GM23338 (cell line): Measurements from ENCODE around the gene TLR6. TPM values are rescaled to one million over a fixed set of nuclear protein-coding genes. Genes with fewer than 3 reads are reported as not detected.

Source experiments
- ATAC-seq: fragments of 200-7000 bp; cut with Tn5 transposase; 3 replicates; pipeline ENCODE4 v1.9.1; 2020
- DNase-seq: peaks from one replicate; pipeline ENCODE4 v3.0.0-alpha.2; 2015; ENCODE audit warnings: low spot score
- H2AFZ ChIP-seq: fragments of 200-600 bp; sonication (generic); 2 replicates; pipeline ENCODE4 v1.8.0; 2016; ENCODE audit warnings: antibody characterized with exemption, mild to moderate bottlenecking, moderate library complexity
- H3F3A ChIP-seq: fragments of 200-600 bp; sonication (generic); replicated peaks from 2 replicates; pipeline ENCODE4 v1.8.0; 2017; ENCODE audit warnings: antibody characterized with exemption, mixed run types, low read depth
- H3K27ac ChIP-seq: fragments of 200-600 bp; sonication (generic); 2 replicates; pipeline ENCODE4 v1.6.1; 2016; ENCODE audit warnings: low read depth
- H3K27me3 ChIP-seq: fragments of 200-600 bp; sonication (generic); 2 replicates; pipeline ENCODE4 v1.8.0; 2016; ENCODE audit warnings: mild to moderate bottlenecking, mixed run types, moderate library complexity; ENCODE audit not compliant: insufficient read depth
- H3K36me3 ChIP-seq: fragments of 200-600 bp; sonication (generic); 2 replicates; pipeline ENCODE4 v1.8.0; 2016; ENCODE audit warnings: mild to moderate bottlenecking; ENCODE audit not compliant: insufficient read depth
- H3K4me1 ChIP-seq: fragments of 200-600 bp; sonication (generic); 2 replicates; pipeline ENCODE4 v1.8.0; 2016; ENCODE audit warnings: mild to moderate bottlenecking, moderate library complexity; ENCODE audit not compliant: insufficient read depth
- H3K4me2 ChIP-seq: fragments of 200-600 bp; sonication (generic); 2 replicates; pipeline ENCODE4 v1.7.1; 2017; ENCODE audit warnings: mixed run types
- H3K4me3 ChIP-seq: fragments of 200-600 bp; sonication (generic); 2 replicates; pipeline ENCODE4 v1.6.1; 2016; ENCODE audit warnings: mixed run types
- H3K79me2 ChIP-seq: fragments of 200-600 bp; sonication (generic); replicated peaks from 2 replicates; pipeline ENCODE4 v1.8.0; 2017; ENCODE audit warnings: mild to moderate bottlenecking; ENCODE audit not compliant: insufficient read depth
- H3K9me2 ChIP-seq: fragments of 200-600 bp; sonication (generic); 2 replicates; pipeline ENCODE4 v1.8.0; 2017; ENCODE audit not compliant: insufficient read depth
- H4K20me1 ChIP-seq: fragments of 200-600 bp; sonication (generic); replicated peaks from 2 replicates; pipeline ENCODE4 v1.8.0; 2017; ENCODE audit warnings: mild to moderate bottlenecking; ENCODE audit not compliant: insufficient read depth
- H3K27ac Mint-ChIP-seq: 2 replicates; pipeline ENCODE4 v1.8.0; 2020; ENCODE audit warnings: inconsistent platforms, mild to moderate bottlenecking, moderate library complexity, mixed read lengths
- H3K27me3 Mint-ChIP-seq: 3 replicates; pipeline ENCODE4 v1.8.0; 2022; ENCODE audit warnings: low read depth, mild to moderate bottlenecking, moderate library complexity, mixed read lengths, inconsistent platforms; ENCODE audit not compliant: insufficient read depth, poor library complexity
- H3K36me3 Mint-ChIP-seq: 3 replicates; pipeline ENCODE4 v1.8.0; 2021; ENCODE audit warnings: low read depth, mild to moderate bottlenecking, inconsistent platforms, moderate library complexity, mixed read lengths
- H3K4me1 Mint-ChIP-seq: 3 replicates; pipeline ENCODE4 v1.8.0; 2020; ENCODE audit warnings: mild to moderate bottlenecking, inconsistent platforms, mixed read lengths
- H3K4me3 Mint-ChIP-seq: 3 replicates; pipeline ENCODE4 v1.8.0; 2021; ENCODE audit warnings: moderate library complexity, mild to moderate bottlenecking, inconsistent platforms, mixed read lengths
- H3K9me3 Mint-ChIP-seq: 3 replicates; pipeline ENCODE4 v1.8.0; 2020; ENCODE audit warnings: moderate library complexity, mild to moderate bottlenecking, inconsistent platforms, mixed read lengths
- CREB1 ChIP-seq: fragments of 250-450 bp; sonication (Bioruptor Pico); IDR thresholded peaks from 2 replicates; pipeline ENCODE4 v1.5.0; 2020; ENCODE audit warnings: low read depth, mild to moderate bottlenecking, moderate library complexity
- EZH2 ChIP-seq: fragments of 200-600 bp; sonication (generic); IDR thresholded peaks from one replicate; pipeline ENCODE4 v1.8.0; 2017; ENCODE audit warnings: antibody characterized with exemption, mild to moderate bottlenecking, low read depth; ENCODE audit not compliant: unreplicated experiment
- NANOG ChIP-seq: IDR thresholded peaks from 2 replicates; pipeline ENCODE4 v1.6.1; 2016; ENCODE audit warnings: antibody characterized with exemption, borderline replicate concordance
- STAT1 ChIP-seq: IDR thresholded peaks from one replicate; pipeline ENCODE4 v1.6.1; 2016; ENCODE audit warnings: antibody characterized with exemption; ENCODE audit not compliant: unreplicated experiment
- ZNF114 ChIP-seq: fragments of 250-450 bp; sonication (Bioruptor Pico); IDR thresholded peaks from 2 replicates; pipeline ENCODE4 v1.5.0; 2020; ENCODE audit warnings: mild to moderate bottlenecking, moderate library complexity
- ZNF331 ChIP-seq: fragments of 250-450 bp; sonication (Bioruptor Pico); IDR thresholded peaks from 2 replicates; pipeline ENCODE4 v1.5.0; 2020; ENCODE audit warnings: low read depth, mild to moderate bottlenecking, moderate library complexity
- polyA plus RNA-seq: library from polyadenylated mRNA; unstranded; fragments of >200 nt; fragmentation: Nextera tagmentation; extraction: Ambion mirVana; gene quantifications from 2 replicates; pipeline ENCODE4 v1.2.1, GENCODE V29; 2016
- total RNA-seq: library from RNA; depleted of rRNA; stranded (reverse); fragments of >200 nt; shearing (Covaris generic); gene quantifications from 2 replicates; pipeline ENCODE4 v1.2.3, GENCODE V29; 2014
- TF ChIP-seq, protein P1 (sequence below), 2 experiments: fragments of 200-600 bp in 1 of 2; sonication (generic) in 1 of 2; conservative IDR thresholded peaks; 2 replicates each; pipeline versions ENCODE4 v1.5.1 to v1.6.1; 2016 to 2017; ENCODE audit warnings: antibody characterized with exemption in 2 of 2, low read depth in 2 of 2, mild to moderate bottlenecking in 2 of 2, moderate library complexity in 1 of 2

The TLR6 gene
- total and polyA plus RNA-seq, 2 experiments from 2014 or later, result 0.14 TPM; not detected in 1

DNA sequence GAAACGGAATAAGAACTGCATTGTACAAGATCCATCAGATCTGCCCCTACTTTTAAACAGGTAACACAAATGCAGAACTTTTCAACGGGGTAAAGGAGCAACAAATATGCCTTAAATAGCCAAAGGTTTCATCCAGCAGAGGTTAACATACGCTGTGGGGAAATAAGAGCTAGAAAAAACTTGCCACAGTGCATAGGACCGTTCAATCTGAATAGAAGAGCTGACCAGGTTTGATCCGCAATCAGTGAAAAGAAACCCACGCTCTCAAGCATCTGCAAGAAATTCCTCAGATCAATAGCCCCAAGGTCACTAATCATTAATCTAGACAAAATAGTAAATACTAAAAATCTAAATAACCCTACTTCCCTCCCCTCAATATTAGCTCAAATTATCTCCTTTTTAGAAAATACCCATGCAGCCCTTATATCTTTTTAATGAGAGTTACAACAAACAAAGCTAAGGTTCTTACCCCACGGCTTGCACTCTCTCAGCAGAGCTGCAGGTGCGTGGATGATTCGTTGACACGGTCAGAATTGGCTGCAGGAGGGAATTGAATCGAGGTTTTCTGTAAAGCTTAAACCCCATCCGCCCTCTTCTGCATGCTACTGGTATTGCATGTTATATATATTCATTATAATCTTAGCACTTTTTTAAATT, 74.0 kb downstream of the TLR6 start, which contains the start of gene TLR10:
TSS of gene TLR10 (minus strand) at position 539 of the 657 bp plus-strand sequence. CDS start 7,400 bp downstream, outside the sequence.
- Mint-ChIP-seq H3K36me3 (no peaks in the 10 kb centered on the region), H3K4me1 (peaks cover 4% of the 10 kb centered on the region; the same call in 2 of the 3 replicates), H3K9me3 (no peaks in the 10 kb centered on the region; the same call in 2 of the 3 replicates), H3K27me3 (peaks cover 4% of the 10 kb centered on the region), H3K27ac (no peak within 1 kb of the TSS), H3K4me3 (no peak within 1 kb of the TSS)
- TF ChIP-seq EZH2, result no peak
- TF ChIP-seq, protein P1, sequence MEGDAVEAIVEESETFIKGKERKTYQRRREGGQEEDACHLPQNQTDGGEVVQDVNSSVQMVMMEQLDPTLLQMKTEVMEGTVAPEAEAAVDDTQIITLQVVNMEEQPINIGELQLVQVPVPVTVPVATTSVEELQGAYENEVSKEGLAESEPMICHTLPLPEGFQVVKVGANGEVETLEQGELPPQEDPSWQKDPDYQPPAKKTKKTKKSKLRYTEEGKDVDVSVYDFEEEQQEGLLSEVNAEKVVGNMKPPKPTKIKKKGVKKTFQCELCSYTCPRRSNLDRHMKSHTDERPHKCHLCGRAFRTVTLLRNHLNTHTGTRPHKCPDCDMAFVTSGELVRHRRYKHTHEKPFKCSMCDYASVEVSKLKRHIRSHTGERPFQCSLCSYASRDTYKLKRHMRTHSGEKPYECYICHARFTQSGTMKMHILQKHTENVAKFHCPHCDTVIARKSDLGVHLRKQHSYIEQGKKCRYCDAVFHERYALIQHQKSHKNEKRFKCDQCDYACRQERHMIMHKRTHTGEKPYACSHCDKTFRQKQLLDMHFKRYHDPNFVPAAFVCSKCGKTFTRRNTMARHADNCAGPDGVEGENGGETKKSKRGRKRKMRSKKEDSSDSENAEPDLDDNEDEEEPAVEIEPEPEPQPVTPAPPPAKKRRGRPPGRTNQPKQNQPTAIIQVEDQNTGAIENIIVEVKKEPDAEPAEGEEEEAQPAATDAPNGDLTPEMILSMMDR (conservative IDR thresholded peaks at IDR 0.05; ENCODE audit: low read depth in 2 of 2), result peak; percentile 57 to 60
- no peaks in the 10 kb centered on the region for H3K27me3 ChIP-seq
- H3K4me3 ChIP-seq, result no peak within 1 kb of the TSS
- peaks cover 6% of the 10 kb centered on the region; the same call in 1 of the 2 replicates for H3K9me2 ChIP-seq
- no peaks in the 10 kb centered on the region for H3K36me3 ChIP-seq
- peak; percentile 84 for ATAC-seq
- H3K79me2 ChIP-seq, result no peaks in the 10 kb centered on the region
- no peaks in the 10 kb centered on the region for H4K20me1 ChIP-seq
- DNase-seq, result peak; percentile 83
- H3F3A ChIP-seq, result no peaks in the 10 kb centered on the region
- H2AFZ ChIP-seq, result no peak within 1 kb of the TSS
- H3K4me2 ChIP-seq, result no peak within 1 kb of the TSS
- H3K4me1 ChIP-seq, result no peaks in the 10 kb centered on the region
- no peak within 1 kb of the TSS for H3K27ac ChIP-seq

DNA sequence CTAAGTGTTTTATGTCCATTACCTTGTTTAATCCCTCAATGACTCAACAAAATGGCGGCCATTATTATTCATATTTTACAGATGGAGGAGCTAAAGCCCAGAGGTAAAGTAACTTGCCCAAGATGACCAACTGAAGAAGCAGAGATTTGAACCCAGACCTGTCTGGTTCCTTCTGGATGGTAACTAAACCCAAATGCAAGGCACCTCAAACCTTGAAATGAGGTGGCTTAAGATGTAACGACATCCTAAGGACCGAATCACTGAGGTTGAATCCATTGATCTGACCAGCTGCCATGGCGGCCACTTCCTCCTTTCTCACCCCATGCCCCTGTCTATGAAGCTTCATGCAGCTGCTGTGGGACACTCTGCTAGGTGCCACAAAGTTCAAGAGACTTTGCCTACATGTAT, 74.8 kb downstream of the TLR6 start:
- Histone ChIP-seq H3K79me2 (no peaks in the 10 kb centered on the region), H2AFZ (no peak overlapping the region), H3K4me1 (no peaks in the 10 kb centered on the region), H3K9me2 (peaks cover 8% of the 10 kb centered on the region; the same call in 1 of the 2 replicates), H3F3A (no peaks in the 10 kb centered on the region), H3K27ac (no peak overlapping the region), H3K4me2 (no peak overlapping the region), H3K27me3 (no peaks in the 10 kb centered on the region), H3K36me3 (no peaks in the 10 kb centered on the region), H4K20me1 (no peaks in the 10 kb centered on the region), H3K4me3 (no peak overlapping the region)
- no peak for ATAC-seq
- no peak overlapping the region for H3K27ac Mint-ChIP-seq
- TF ChIP-seq ZNF331 (CRISPR knock-in tag), result no peak
- H3K4me3 Mint-ChIP-seq, result no peak overlapping the region
- peaks cover 4% of the 10 kb centered on the region; the same call in 2 of the 3 replicates for H3K4me1 Mint-ChIP-seq
- peaks cover 4% of the 10 kb centered on the region for H3K27me3 Mint-ChIP-seq
- no peak for DNase-seq
- no peaks in the 10 kb centered on the region for H3K36me3 Mint-ChIP-seq
- peaks cover 3% of the 10 kb centered on the region; the same call in 2 of the 3 replicates for H3K9me3 Mint-ChIP-seq

DNA sequence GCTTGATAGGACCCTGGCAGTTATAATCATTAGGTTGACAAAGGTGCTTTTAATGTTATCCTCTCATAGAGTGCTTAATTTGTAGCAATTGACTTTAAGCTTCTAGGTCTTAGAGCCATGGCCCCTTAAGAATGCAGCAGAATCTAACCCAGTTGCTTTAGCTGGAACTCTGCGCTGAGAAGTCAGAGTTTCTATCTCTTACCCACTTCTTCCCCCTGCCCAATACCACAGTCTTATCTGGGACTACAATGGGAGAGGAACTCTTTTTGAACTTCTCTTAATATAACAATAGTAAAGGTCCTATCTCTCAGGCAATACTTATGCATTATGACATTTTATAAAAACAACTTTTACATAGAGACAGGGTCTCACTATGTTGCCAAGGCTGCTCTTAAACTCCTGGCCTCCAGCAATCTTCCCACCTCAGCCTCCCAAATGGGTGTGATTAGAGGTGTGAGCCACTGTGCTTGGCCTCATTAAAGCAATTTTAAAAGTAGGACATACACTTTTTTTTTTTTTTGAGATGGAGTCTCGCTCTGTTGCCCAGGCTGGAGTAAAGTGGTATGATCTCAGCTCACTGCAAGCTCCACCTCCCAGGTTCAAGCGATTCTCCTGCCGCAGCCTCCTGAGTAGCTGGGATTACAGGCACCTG, 75.7 kb downstream of the TLR6 start:
- no peaks in the 10 kb centered on the region for H3K79me2 ChIP-seq
- Mint-ChIP-seq H3K4me1 (peaks cover 4% of the 10 kb centered on the region; the same call in 2 of the 3 replicates), H3K4me3 (no peak overlapping the region), H3K27ac (no peak overlapping the region), H3K9me3 (peaks cover 3% of the 10 kb centered on the region; the same call in 2 of the 3 replicates), H3K27me3 (peaks cover 4% of the 10 kb centered on the region), H3K36me3 (no peaks in the 10 kb centered on the region)
- no peaks in the 10 kb centered on the region for H3F3A ChIP-seq
- H3K27me3 ChIP-seq, result no peaks in the 10 kb centered on the region
- H4K20me1 ChIP-seq, result no peaks in the 10 kb centered on the region
- ATAC-seq (no peak), DNase-seq (no peak)
- H3K4me3 ChIP-seq, result no peak overlapping the region
- no peaks in the 10 kb centered on the region for H3K4me1 ChIP-seq
- H3K9me2 ChIP-seq, result peaks cover 8% of the 10 kb centered on the region; the same call in 1 of the 2 replicates
- no peaks in the 10 kb centered on the region for H3K36me3 ChIP-seq
- no peak overlapping the region for H3K27ac ChIP-seq
- no peak overlapping the region for H3K4me2 ChIP-seq
- no peak overlapping the region for H2AFZ ChIP-seq
- TF ChIP-seq CREB1 (CRISPR knock-in tag), result no peak
- TF ChIP-seq, protein P1 (conservative IDR thresholded peaks at IDR 0.05; ENCODE audit: low read depth in 2 of 2), result no peak
- TF ChIP-seq ZNF114 (CRISPR knock-in tag), result no peak
- TF ChIP-seq STAT1, result no peak
- no peak for TF ChIP-seq NANOG
